NB4 (cell line): ENCODE measurements around the gene YBEY.

ENCODE experiments used
- DNase-seq: peaks from one replicate; pipeline ENCODE4 v3.0.0; 2010; ENCODE audit warnings: low read depth
- H3K4me3 ChIP-seq: one replicate; pipeline ENCODE4 v1.5.1; 2011; ENCODE audit warnings: mild to moderate bottlenecking, low read depth, low read length, moderate library complexity
- MYC ChIP-seq: IDR thresholded peaks from 2 replicates; pipeline ENCODE4 v1.6.1; 2011; ENCODE audit warnings: low read depth, low read length
- POLR2A ChIP-seq: IDR thresholded peaks from 2 replicates; pipeline ENCODE4 v1.6.1; 2011; ENCODE audit warnings: mild to moderate bottlenecking; ENCODE audit not compliant: insufficient read length; ENCODE audit errors: extremely low read depth
- TF ChIP-seq, protein P1 (sequence below): IDR thresholded peaks from 2 replicates; pipeline ENCODE4 v1.6.1; 2011; ENCODE audit warnings: low read depth, low read length
- TF ChIP-seq, protein P2 (sequence below): IDR thresholded peaks from one replicate; pipeline ENCODE4 v1.5.1; 2012; ENCODE audit warnings: low read depth, low read length

The YBEY gene

DNA sequence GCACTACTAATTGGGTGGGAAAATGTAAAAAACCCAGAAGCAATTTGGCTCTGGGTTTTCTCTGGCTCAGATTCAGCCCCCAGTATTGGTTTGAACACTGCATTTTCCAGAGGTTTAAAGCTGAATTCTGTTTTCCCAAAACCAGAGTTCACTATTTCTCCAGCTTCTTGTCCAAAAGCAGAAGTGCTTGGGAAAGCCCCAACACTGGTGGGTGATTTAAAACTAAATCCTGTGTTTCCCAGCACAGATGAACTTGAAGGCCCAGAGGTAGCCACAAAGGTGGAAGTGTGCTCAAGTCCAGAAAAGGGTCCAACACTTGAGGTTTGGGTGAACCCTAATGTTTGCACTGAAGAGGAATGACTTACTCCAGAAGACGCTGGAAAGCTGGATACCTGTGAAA lies 1.4 kb upstream of the YBEY start:
- TF ChIP-seq MYC = no peak
- TF ChIP-seq, protein P1, sequence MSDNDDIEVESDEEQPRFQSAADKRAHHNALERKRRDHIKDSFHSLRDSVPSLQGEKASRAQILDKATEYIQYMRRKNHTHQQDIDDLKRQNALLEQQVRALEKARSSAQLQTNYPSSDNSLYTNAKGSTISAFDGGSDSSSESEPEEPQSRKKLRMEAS = no peak
- TF ChIP-seq POLR2A = no peak
- TF ChIP-seq, protein P2, sequence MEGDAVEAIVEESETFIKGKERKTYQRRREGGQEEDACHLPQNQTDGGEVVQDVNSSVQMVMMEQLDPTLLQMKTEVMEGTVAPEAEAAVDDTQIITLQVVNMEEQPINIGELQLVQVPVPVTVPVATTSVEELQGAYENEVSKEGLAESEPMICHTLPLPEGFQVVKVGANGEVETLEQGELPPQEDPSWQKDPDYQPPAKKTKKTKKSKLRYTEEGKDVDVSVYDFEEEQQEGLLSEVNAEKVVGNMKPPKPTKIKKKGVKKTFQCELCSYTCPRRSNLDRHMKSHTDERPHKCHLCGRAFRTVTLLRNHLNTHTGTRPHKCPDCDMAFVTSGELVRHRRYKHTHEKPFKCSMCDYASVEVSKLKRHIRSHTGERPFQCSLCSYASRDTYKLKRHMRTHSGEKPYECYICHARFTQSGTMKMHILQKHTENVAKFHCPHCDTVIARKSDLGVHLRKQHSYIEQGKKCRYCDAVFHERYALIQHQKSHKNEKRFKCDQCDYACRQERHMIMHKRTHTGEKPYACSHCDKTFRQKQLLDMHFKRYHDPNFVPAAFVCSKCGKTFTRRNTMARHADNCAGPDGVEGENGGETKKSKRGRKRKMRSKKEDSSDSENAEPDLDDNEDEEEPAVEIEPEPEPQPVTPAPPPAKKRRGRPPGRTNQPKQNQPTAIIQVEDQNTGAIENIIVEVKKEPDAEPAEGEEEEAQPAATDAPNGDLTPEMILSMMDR = no peak
- H3K4me3 ChIP-seq = peak overlapping the region; percentile 93
- DNase-seq = no peak

DNA sequence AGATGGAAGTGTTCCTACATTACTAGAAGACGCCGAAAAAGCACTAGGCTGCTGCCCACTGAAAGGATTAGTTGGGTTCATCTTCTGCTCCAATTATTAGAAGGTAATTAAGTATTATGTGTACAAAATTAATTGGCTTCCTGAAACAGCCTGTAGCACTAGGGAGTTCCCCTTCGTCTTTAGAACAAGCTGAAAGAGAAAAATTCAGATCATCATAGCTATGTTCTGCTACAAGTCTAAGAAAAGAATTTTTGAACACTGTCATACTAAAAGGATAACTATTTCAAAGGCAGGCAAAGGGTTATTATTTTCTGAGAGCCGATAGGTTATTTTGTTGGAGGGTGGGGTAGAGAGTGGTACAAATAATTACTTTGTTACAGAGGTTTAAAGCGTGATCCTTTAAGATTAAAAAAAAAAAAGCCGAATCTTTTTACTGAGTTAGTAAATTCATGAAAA lies 908 bp upstream of the YBEY start, which contains the start of gene MCM3AP:
Gene MCM3AP, minus strand, starts transcription at position 406 of the 456 bp plus-strand sequence. Its CDS starts 325 bp downstream, at position 81.
- DNase-seq = no peak
- H3K4me3 ChIP-seq = peak within 1 kb of the TSS; percentile 93
- TF ChIP-seq MYC (no peak), POLR2A (no peak)
- TF ChIP-seq, protein P1 = no peak
- TF ChIP-seq, protein P2 = no peak

DNA sequence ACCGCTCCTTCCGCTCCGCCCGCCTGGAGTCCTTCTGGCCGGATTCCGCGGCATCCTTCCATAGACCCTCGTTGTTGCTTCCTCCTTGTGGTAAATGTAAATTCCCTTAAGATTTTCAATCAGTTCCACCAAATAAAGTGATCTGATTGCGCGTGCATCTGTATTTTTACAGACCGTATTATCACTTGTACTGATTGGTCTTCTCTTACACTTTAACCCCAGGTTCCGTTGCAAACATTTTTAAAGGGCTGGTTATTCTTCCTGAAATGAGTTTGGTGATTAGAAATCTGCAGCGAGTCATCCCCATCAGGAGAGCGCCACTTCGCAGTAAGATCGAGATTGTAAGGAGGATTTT lies 483 bp downstream of the YBEY start:
- peak overlapping the region; percentile 93 for H3K4me3 ChIP-seq
- DNase-seq = no peak
- TF ChIP-seq, protein P1 = no peak
- TF ChIP-seq POLR2A (no peak), MYC (no peak)
- TF ChIP-seq, protein P2 = no peak

DNA sequence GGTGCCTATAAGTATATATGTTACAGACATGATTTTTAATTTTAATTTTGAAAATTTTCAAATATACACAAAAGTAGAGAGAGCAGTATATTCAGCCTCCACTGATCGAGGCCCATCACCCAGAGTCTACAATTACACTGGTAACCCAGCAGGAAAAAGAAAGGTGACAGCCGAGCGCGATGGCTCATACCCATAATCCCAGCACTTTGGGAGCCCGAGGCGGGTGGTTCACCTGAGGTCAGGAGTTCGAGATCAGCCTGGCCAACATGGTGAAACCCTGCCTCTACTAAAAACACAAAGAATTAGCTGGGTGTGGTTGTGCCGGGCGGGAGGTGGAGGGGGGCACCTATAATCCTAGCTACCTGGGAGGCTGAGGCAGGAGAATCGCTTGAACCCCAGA lies 1.4 kb downstream of the YBEY start:
- H3K4me3 ChIP-seq = no peak overlapping the region
- TF ChIP-seq MYC (no peak), POLR2A (no peak)
- TF ChIP-seq, protein P1 = no peak
- no peak for DNase-seq

DNA sequence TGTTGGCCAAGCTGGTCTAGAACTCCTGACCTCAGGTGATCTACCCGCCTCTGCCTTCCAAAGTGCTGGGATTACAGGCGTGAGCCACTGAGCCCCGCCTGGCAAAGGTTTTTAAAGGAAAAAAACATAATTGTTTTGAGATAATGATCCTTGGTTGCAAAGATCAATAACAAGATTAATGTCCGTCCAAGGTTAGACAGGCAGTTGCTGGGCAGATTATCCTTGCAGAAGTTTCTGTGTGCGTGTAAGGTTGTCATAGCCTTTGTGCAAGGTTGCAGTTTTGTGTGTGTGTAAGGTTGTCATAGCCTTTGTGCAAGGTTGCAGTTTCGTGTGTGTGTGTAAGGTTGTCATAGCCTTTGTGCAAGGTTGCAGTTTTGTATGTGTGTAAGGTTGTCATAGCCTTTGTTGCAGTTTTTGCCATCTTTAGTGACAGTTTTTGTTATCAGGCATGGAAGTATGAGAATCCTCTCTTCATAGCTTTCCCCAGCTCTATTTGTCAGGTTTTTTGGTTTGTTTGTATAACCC lies 3.6 kb downstream of the YBEY start:
- H3K4me3 ChIP-seq = no peak overlapping the region
- no peak for DNase-seq
- TF ChIP-seq, protein P2 = no peak
- no peak for TF ChIP-seq MYC
- no peak for TF ChIP-seq POLR2A
- TF ChIP-seq, protein P1 = no peak

DNA sequence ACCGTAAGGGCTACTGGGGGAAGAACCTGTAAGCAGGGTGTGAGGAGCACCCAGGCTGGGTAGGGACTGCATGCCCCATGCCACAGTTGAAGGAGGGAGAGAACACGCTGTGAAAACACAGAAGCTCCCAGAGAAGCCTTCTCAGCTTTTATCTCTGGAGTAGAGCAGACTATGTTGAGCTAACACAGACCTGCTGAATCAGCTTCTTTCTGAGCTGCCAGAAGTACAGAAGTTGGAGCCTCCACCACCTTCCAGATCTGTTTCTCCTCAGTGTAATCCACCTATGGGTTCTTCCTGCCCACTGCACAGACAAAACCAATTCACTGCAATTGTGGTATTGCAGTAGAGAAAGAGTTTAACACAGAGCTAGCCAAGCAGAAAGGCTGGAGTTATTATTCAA lies 5.4 kb downstream of the YBEY start:
- TF ChIP-seq, protein P1 = no peak
- TF ChIP-seq POLR2A (no peak), MYC (no peak)
- TF ChIP-seq, protein P2 = no peak
- no peak overlapping the region for H3K4me3 ChIP-seq
- no peak for DNase-seq
